Activated B cell treated with CpG ODN at 0.5 μM for 24 hours (primary cell): ENCODE data around the gene SLC22A5. TPM values are rescaled to one million over a fixed set of nuclear protein-coding genes. Genes with fewer than 3 reads are reported as not detected.

ENCODE experiments used
- ATAC-seq: fragments of 200-7000 bp; cut with Tn5 transposase; one replicate; pipeline ENCODE4 v1.10.0; 2021; ENCODE audit warnings: low read depth, mild to moderate bottlenecking, moderate library complexity
- CTCF ChIA-PET: fragments of 350-600 bp; sonication (Branson Sonifier 250); formaldehyde crosslinking; loops from one replicate; lab custom pipeline; 2021; ENCODE audit warnings: antibody characterized with exemption; lab: Charles Lee
- POLR2A ChIA-PET: fragments of 350-600 bp; sonication (Branson Sonifier 250); formaldehyde crosslinking; loops from one replicate; lab custom pipeline; 2021; ENCODE audit warnings: antibody characterized with exemption; lab: Charles Lee
- DNase-seq: peaks from one replicate; pipeline ENCODE4 v3.0.0; 2022
- H3K27ac Mint-ChIP-seq: one replicate; pipeline ENCODE4 v1.8.0; 2020; ENCODE audit warnings: mixed read lengths
- H3K27me3 Mint-ChIP-seq: one replicate; pipeline ENCODE4 v1.8.0; 2021; ENCODE audit warnings: mixed read lengths
- H3K36me3 Mint-ChIP-seq: one replicate; pipeline ENCODE4 v1.8.0; 2021; ENCODE audit warnings: low read depth, mixed read lengths
- H3K4me1 Mint-ChIP-seq: one replicate; pipeline ENCODE4 v1.8.0; 2021; ENCODE audit warnings: mixed read lengths
- H3K4me3 Mint-ChIP-seq: one replicate; pipeline ENCODE4 v1.8.0; 2020; ENCODE audit warnings: mild to moderate bottlenecking, mixed read lengths
- H3K9me3 Mint-ChIP-seq: one replicate; pipeline ENCODE4 v1.8.0; 2020; ENCODE audit warnings: mixed read lengths
- intact Hi-C: fragments of 100-400 bp; cut with micrococcal nuclease; formaldehyde crosslinking; loops from one replicate; pipeline ENCODE4 v1.15.1; 2024
- total RNA-seq: library from RNA; stranded (reverse); gene quantifications from 2 replicates; pipeline ENCODE4 v1.2.3, GENCODE V29; 2022
- TF ChIP-seq, protein P1 (sequence below): fragments of 200-600 bp; IDR thresholded peaks from one replicate; pipeline ENCODE4 v1.8.0; 2022; ENCODE audit warnings: antibody characterized with exemption, mild to moderate bottlenecking

SLC22A5 gene
- total RNA-seq, 1 donor from 2014 or later: 6.6 TPM

DNA sequence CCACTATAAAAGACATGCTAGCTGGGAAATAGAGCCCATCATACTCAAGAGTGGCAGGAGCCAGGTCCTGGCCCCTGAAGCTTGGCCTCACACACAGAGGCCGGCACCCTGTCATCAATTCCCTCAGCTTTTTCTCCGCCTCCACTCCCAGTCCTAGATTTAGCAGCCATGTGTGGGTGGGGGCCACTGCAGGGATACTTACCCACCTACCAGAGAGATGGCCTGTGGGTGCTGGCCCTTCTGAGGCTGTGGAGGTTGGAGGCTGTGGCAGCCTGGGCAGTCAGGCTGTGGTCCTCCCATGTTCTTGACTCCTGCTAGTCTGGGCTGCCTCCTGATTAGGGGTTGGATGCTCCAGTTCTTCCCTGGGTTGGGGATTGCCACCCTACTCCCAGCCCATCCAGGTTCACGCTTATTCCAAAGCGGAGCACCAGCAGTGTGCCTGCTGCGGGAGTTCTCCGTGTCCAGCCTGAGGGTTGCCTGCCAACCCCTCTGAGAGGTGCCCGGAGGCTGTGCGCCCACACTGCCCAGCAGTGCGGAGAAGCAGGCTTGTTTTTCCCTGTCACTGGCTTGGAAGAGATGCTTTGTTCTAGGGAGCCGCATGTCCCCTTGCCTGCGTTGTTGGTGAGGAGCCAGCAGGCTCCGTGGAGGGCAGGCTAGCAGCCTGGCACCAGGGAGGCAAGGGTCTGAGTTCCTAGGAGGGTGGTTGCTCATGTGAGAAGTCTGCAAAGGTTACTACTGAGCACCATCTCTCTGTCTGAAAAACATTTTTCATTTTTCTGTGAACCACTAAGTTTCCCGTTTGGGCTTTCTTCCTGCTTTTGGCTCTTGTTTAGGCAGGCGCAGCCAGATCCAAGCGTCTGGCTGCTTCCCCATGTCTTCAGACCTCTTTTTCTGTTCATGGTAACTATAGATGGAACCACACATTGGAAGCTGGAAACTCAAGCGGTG, 7.5 kb downstream of the SLC22A5 start:
- Mint-ChIP-seq H3K27ac (no peak overlapping the region), H3K27me3 (no peaks in the 10 kb centered on the region), H3K4me1 (peaks cover 5% of the 10 kb centered on the region), H3K9me3 (no peaks in the 10 kb centered on the region), H3K4me3 (no peak overlapping the region), H3K36me3 (peaks cover 16% of the 10 kb centered on the region)
- no peak for ATAC-seq
- intact Hi-C loops: no loop called here
- no peak for DNase-seq
- ChIA-PET POLR2A (no interaction called here), CTCF (interaction anchor here (1.3 kb wide), 1 partner anchor 38 kb away, joined by 4 read pairs; no protein-coding TSS in a partner anchor)
- TF ChIP-seq, protein P1, sequence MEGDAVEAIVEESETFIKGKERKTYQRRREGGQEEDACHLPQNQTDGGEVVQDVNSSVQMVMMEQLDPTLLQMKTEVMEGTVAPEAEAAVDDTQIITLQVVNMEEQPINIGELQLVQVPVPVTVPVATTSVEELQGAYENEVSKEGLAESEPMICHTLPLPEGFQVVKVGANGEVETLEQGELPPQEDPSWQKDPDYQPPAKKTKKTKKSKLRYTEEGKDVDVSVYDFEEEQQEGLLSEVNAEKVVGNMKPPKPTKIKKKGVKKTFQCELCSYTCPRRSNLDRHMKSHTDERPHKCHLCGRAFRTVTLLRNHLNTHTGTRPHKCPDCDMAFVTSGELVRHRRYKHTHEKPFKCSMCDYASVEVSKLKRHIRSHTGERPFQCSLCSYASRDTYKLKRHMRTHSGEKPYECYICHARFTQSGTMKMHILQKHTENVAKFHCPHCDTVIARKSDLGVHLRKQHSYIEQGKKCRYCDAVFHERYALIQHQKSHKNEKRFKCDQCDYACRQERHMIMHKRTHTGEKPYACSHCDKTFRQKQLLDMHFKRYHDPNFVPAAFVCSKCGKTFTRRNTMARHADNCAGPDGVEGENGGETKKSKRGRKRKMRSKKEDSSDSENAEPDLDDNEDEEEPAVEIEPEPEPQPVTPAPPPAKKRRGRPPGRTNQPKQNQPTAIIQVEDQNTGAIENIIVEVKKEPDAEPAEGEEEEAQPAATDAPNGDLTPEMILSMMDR: no peak

DNA sequence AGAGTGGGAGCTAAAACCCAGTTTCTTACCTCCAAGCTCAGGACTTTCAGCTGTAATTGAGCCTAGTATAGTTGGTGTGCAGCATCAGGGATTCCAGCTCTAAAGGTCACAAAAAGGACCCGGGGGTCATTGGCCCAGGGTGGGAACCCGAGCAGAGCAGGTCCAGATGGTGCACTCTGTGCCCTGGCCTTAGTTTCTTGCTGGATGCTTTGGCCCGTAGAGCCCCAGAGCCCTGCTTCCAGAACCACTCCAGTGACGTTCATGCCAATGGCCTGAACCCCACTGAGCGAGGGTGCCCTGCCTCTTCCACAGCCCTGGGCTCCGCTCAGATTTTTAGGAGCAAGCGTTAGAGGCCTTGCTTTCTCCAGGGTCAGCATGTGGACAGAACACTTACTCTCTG, 8.2 kb downstream of the SLC22A5 start:
- H3K27me3 Mint-ChIP-seq: no peaks in the 10 kb centered on the region
- POLR2A ChIA-PET: no interaction called here
- TF ChIP-seq, protein P1: no peak

DNA sequence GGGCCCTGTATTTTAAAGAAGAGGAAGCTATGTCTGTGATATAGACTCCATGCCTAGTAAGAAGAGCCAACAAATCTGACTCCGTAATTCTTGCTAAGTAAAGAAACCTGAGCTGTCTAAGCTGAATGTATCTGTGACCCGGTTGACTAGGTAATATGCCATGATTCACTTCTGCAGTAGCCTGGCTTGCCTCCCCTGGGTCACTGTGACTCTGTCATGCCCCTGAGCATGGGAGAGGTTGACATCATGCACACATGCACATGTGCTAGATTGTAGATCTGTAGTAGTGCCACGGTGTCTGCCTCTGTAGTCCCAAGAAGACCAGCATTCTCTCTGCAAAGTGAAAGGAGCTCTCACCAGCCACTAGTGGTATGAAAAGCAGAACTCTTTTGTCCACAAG, 9.1 kb downstream of the SLC22A5 start:
- CTCF ChIA-PET: interaction anchor here (1.3 to 2.0 kb wide), 2 partner anchors 36 to 122 kb away, joined by 4 to 5 read pairs; no protein-coding TSS in a partner anchor
- H3K4me1 Mint-ChIP-seq: peaks cover 5% of the 10 kb centered on the region

More for the DNA sequence above, 8.2 kb downstream of the SLC22A5 start:
- Mint-ChIP-seq H3K27ac (no peak overlapping the region), H3K9me3 (no peaks in the 10 kb centered on the region), H3K4me1 (peaks cover 5% of the 10 kb centered on the region), H3K36me3 (peaks cover 16% of the 10 kb centered on the region), H3K4me3 (no peak overlapping the region)
- DNase-seq (no peak), ATAC-seq (no peak)
- intact Hi-C loops: no loop called here
- CTCF ChIA-PET: interaction anchor here (1.3 to 2.0 kb wide), 2 partner anchors 37 to 123 kb away, joined by 4 to 5 read pairs; no protein-coding TSS in a partner anchor

DNA sequence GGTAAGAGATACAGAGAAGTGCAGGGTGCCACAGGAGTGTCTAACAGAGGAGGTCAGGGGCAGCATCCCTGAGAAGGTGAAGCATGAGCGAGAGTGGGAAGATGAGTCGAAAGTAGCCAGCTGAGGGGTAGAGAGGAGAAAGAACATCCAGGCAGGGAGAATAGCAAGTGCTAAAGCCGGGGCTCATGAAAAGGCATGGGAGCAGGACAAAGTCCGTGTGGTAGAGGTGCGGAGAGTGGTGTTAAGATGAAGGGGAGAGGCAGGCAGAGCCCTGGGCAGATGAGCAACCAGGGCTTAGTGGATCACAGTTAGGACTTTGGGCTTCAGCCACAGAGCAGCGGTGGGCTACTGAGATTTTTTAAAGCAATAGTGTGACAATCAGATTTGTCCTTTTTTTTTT, 10.5 kb downstream of the SLC22A5 start:
- ATAC-seq (no peak), DNase-seq (no peak)
- Mint-ChIP-seq H3K36me3 (peaks cover 16% of the 10 kb centered on the region), H3K27ac (no peak overlapping the region), H3K9me3 (no peaks in the 10 kb centered on the region), H3K27me3 (no peaks in the 10 kb centered on the region), H3K4me3 (no peak overlapping the region), H3K4me1 (peaks cover 6% of the 10 kb centered on the region)
- ChIA-PET POLR2A (no interaction called here), CTCF (no interaction called here)
- TF ChIP-seq, protein P1: no peak
- intact Hi-C loops: loop anchor here (10.0 kb wide), 1 partner anchor 725 kb away; no protein-coding TSS in a partner anchor

More for the DNA sequence above, 9.1 kb downstream of the SLC22A5 start:
- ATAC-seq (peak; percentile 84), DNase-seq (no peak)
- TF ChIP-seq, protein P1: no peak
- Mint-ChIP-seq H3K4me3 (no peak overlapping the region), H3K27me3 (no peaks in the 10 kb centered on the region), H3K9me3 (no peaks in the 10 kb centered on the region), H3K27ac (no peak overlapping the region), H3K36me3 (peaks cover 16% of the 10 kb centered on the region)
- intact Hi-C loops: no loop called here
- POLR2A ChIA-PET: interaction anchor here (0.7 to 1.5 kb wide), 2 partner anchors 9 to 85 kb away, joined by 4 to 5 read pairs; partner anchors contain the start of genes SLC22A4 and SLC22A5

DNA sequence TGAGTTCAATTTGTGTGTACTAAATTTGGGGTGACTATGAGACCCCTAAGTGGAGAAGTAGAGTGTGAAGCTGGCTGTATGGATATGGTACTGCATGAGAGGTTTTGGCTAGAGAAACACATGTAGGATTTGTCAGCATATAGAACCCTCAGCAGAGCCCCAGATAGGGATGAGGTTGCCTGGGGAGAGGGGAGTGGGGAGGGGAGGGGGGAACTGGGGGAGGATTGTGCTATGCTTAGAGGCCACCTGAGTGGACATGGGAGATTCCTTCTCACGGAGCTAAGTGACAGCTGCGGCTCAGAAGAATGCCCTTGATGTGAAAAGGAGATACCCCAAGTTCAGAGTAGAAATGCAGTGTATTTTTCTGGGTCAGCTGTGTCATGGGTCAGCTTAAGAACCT, 11.2 kb downstream of the SLC22A5 start:
- Mint-ChIP-seq H3K27me3 (no peaks in the 10 kb centered on the region), H3K9me3 (no peaks in the 10 kb centered on the region)

More for the DNA sequence above, 11.2 kb downstream of the SLC22A5 start:
- ChIA-PET CTCF (interaction anchor here (1.0 kb wide), 1 partner anchor 120 kb away, joined by 5 read pairs; no protein-coding TSS in a partner anchor), POLR2A (no interaction called here)
- no peak overlapping the region for H3K4me3 Mint-ChIP-seq
- H3K27ac Mint-ChIP-seq: no peak overlapping the region
- DNase-seq: no peak
- TF ChIP-seq, protein P1: no peak
- H3K4me1 Mint-ChIP-seq: peaks cover 13% of the 10 kb centered on the region
- no peak for ATAC-seq
- H3K36me3 Mint-ChIP-seq: peaks cover 16% of the 10 kb centered on the region
- intact Hi-C loops: loop anchor here (10.0 kb wide), 1 partner anchor 724 kb away; no protein-coding TSS in a partner anchor
